Activated CD8-positive, alpha-beta memory T cell treated with anti-CD3 and anti-CD28 coated beads, Interleukin-2, amount 50 U/mL, for 1 hour (primary cell): ENCODE measurements around the gene THSD4.
"Not testable (repeated sequence)": the region's sequence is repeated elsewhere in the genome, so short reads cannot be mapped to it uniquely, and the experiment has no call there.

Experiments
- DNase-seq: peaks from one replicate; pipeline ENCODE4 v3.0.0-alpha.2; 2020; ENCODE audit errors: extremely low read depth

THSD4 gene

GRCh38 chr15:71187526-71187925 lies 72.3 kb downstream of the THSD4 start:
- no peak for DNase-seq

GRCh38 chr15:71189718-71190117 lies 74.4 kb downstream of the THSD4 start:
- DNase-seq, result no peak

- DNase-seq, result no peak
These were observed 76.0 kb downstream of the THSD4 start for GRCh38 chr15:71191296-71191695.

GRCh38 chr15:71192816-71193215 lies 77.5 kb downstream of the THSD4 start:
- no peak for DNase-seq

- DNase-seq, result no peak
These were observed 79.0 kb downstream of the THSD4 start for GRCh38 chr15:71194286-71194685.

GRCh38 chr15:71195242-71195641 lies 80.0 kb downstream of the THSD4 start:
- no peak for DNase-seq

- no peak for DNase-seq
These were observed 82.3 kb downstream of the THSD4 start for GRCh38 chr15:71197620-71198019.

- no peak for DNase-seq
These were observed 83.6 kb downstream of the THSD4 start for GRCh38 chr15:71198846-71199245.

GRCh38 chr15:71199384-71200351 lies 84.4 kb downstream of the THSD4 start:
- no peak for DNase-seq

GRCh38 chr15:71201477-71201876 lies 86.2 kb downstream of the THSD4 start:
- no peak for DNase-seq

GRCh38 chr15:71202712-71203111 lies 87.4 kb downstream of the THSD4 start:
- DNase-seq, result no peak

- no peak for DNase-seq
These were observed 88.6 kb downstream of the THSD4 start for GRCh38 chr15:71203586-71204474.

GRCh38 chr15:71207141-71207540 lies 91.9 kb downstream of the THSD4 start:
- no peak for DNase-seq

- no peak for DNase-seq
These were observed 96.9 kb downstream of the THSD4 start for GRCh38 chr15:71212146-71212545.

- DNase-seq, result not testable (repeated sequence)
These were observed 98.7 kb downstream of the THSD4 start for GRCh38 chr15:71213943-71214342.

- DNase-seq, result no peak
These were observed 100.0 kb downstream of the THSD4 start for GRCh38 chr15:71215126-71215894.

GRCh38 chr15:71218272-71218805 lies 103.1 kb downstream of the THSD4 start:
- no peak for DNase-seq

- DNase-seq, result no peak
These were observed 103.8 kb downstream of the THSD4 start for GRCh38 chr15:71219101-71219500.

GRCh38 chr15:71219645-71220044 lies 104.4 kb downstream of the THSD4 start:
- DNase-seq, result no peak

- DNase-seq, result no peak
These were observed 105.6 kb downstream of the THSD4 start for GRCh38 chr15:71220828-71221227.

GRCh38 chr15:71221417-71221816 lies 106.1 kb downstream of the THSD4 start:
- no peak for DNase-seq
